H54 (cell line): ENCODE data around the gene CIZ1.

Experiments
- DNase-seq: peaks from one replicate; pipeline ENCODE4 v3.0.0; 2011; ENCODE audit warnings: low spot score, mixed read lengths; ENCODE audit not compliant: insufficient read length
- FAIRE-seq: peaks from 3 replicates; lab custom pipeline; 2011; peaks lifted over from hg19 to GRCh38; lab: Jason Lieb, UNC
- POLR2A ChIP-seq: IDR thresholded peaks from 2 replicates; pipeline ENCODE4 v1.6.1; 2011; ENCODE audit warnings: low read depth, mild to moderate bottlenecking, low read length

The CIZ1 gene

GRCh38 chr9:128128836-128129590 lies 62.4 kb downstream of the CIZ1 start:
- no peak for TF ChIP-seq POLR2A
- FAIRE-seq (no peak), DNase-seq (no peak)

- DNase-seq (peak; percentile 86), FAIRE-seq (no peak)
- peak; percentile 83 for TF ChIP-seq POLR2A
These were observed 63.2 kb downstream of the CIZ1 start for GRCh38 chr9:128127990-128128835.

GRCh38 chr9:128127568-128127989 lies 63.8 kb downstream of the CIZ1 start, which contains the start of gene PTGES2:
PTGES2 (minus strand) TSS chr9:128127729; CDS start chr9:128127717, 12 bp downstream.
- peak; percentile 48 for TF ChIP-seq POLR2A

GRCh38 chr9:128125580-128126354 lies 65.6 kb downstream of the CIZ1 start:
- FAIRE-seq (no peak), DNase-seq (no peak)
- no peak for TF ChIP-seq POLR2A

More at GRCh38 chr9:128127568-128127989, 63.8 kb downstream of the CIZ1 start, which contains the start of gene PTGES2:
- FAIRE-seq (no peak), DNase-seq (peak; percentile 93)

GRCh38 chr9:128124873-128125579 lies 66.3 kb downstream of the CIZ1 start:
- no peak for FAIRE-seq
- no peak for DNase-seq
- no peak for TF ChIP-seq POLR2A

- DNase-seq: no peak
- no peak for FAIRE-seq
- no peak for TF ChIP-seq POLR2A
These were observed 66.9 kb downstream of the CIZ1 start for GRCh38 chr9:128124451-128124850.

- FAIRE-seq (no peak), DNase-seq (no peak)
- TF ChIP-seq POLR2A: no peak
These were observed 67.8 kb downstream of the CIZ1 start for GRCh38 chr9:128123451-128124080.

GRCh38 chr9:128122809-128123175 lies 68.6 kb downstream of the CIZ1 start:
- no peak for FAIRE-seq
- no peak for DNase-seq
- TF ChIP-seq POLR2A: no peak

- no peak for FAIRE-seq
- no peak for TF ChIP-seq POLR2A
- DNase-seq: no peak
These were observed 69.2 kb downstream of the CIZ1 start for GRCh38 chr9:128121924-128122808.

GRCh38 chr9:128121466-128121810 lies 69.9 kb downstream of the CIZ1 start:
- TF ChIP-seq POLR2A: no peak
- DNase-seq (no peak), FAIRE-seq (no peak)

- FAIRE-seq: no peak
- DNase-seq: no peak
- no peak for TF ChIP-seq POLR2A
These were observed 70.5 kb downstream of the CIZ1 start for GRCh38 chr9:128120741-128121465.
